GM12878 (cell line): ENCODE results near the gene HSPA1B. TPM values are rescaled to one million over a fixed set of nuclear protein-coding genes. Genes with fewer than 3 reads are reported as not detected.

Source experiments
- CBX5 ChIP-seq: sonication (generic); IDR thresholded peaks from 2 replicates; pipeline ENCODE4 v1.6.1; 2016; ENCODE audit warnings: low read depth, moderate library complexity, mild to moderate bottlenecking, inconsistent platforms
- CREM ChIP-seq: IDR thresholded peaks from 2 replicates; pipeline ENCODE4 v1.6.1; 2014; ENCODE audit warnings: antibody characterized with exemption, low read depth
- EP300 ChIP-seq, 2 experiments: fragments of 150-350 bp in 1 of 2; IDR thresholded peaks; 2 replicates each; pipeline ENCODE4 v1.6.1; 2011 to 2012; ENCODE audit warnings: low read depth in 2 of 2, low read length in 2 of 2, borderline replicate concordance in 1 of 2, improper control_type of control experiment in 1 of 2, inconsistent platforms in 1 of 2; ENCODE audit not compliant: control insufficient read depth in 1 of 2
- ESRRA ChIP-seq: IDR thresholded peaks from 2 replicates; pipeline ENCODE4 v1.6.1; 2012; ENCODE audit warnings: mild to moderate bottlenecking, low read length, improper control_type of control experiment
- ETV6 ChIP-seq, 2 experiments: fragments of 450-650 bp in 1 of 2; IDR thresholded peaks in 1 of 2; conservative IDR thresholded peaks in 1 of 2; 2 replicates each; pipeline ENCODE4 v1.6.1; 2014; ENCODE audit warnings: antibody characterized with exemption in 1 of 2, borderline replicate concordance in 1 of 2, low read depth in 1 of 2, mild to moderate bottlenecking in 1 of 2, moderate library complexity in 1 of 2
- FOXK2 ChIP-seq: fragments of 450-650 bp; IDR thresholded peaks from 2 replicates; pipeline ENCODE4 v1.6.1; 2017; ENCODE audit warnings: mild to moderate bottlenecking, moderate library complexity
- FOXM1 ChIP-seq: IDR thresholded peaks from 2 replicates; pipeline ENCODE4 v1.6.1; 2012; ENCODE audit warnings: low read depth, mild to moderate bottlenecking, inconsistent platforms, low read length, moderate library complexity
- GABPA ChIP-seq: IDR thresholded peaks from 2 replicates; pipeline ENCODE4 v1.6.1; 2014; ENCODE audit warnings: antibody characterized with exemption, low read depth, mild to moderate bottlenecking, inconsistent platforms
- HCFC1 ChIP-seq: fragments of 150-350 bp; IDR thresholded peaks from 2 replicates; pipeline ENCODE4 v1.6.1; 2014; ENCODE audit warnings: low read length
- KDM1A ChIP-seq: fragments of 200-600 bp; sonication (generic); IDR thresholded peaks from 2 replicates; pipeline ENCODE4 v1.6.1; 2016; ENCODE audit warnings: borderline replicate concordance
- MYC ChIP-seq: IDR thresholded peaks from 2 replicates; pipeline ENCODE4 v1.6.1; 2011; ENCODE audit warnings: mild to moderate bottlenecking, low read length, moderate library complexity, inconsistent platforms; ENCODE audit not compliant: insufficient read depth, insufficient replicate concordance, insufficient read length, severe bottlenecking
- NFIC ChIP-seq: IDR thresholded peaks from 2 replicates; pipeline ENCODE4 v1.6.1; 2012; ENCODE audit warnings: low read depth, mild to moderate bottlenecking, inconsistent platforms, low read length, moderate library complexity
- POLR2AphosphoS2 ChIP-seq: IDR thresholded peaks from 2 replicates; pipeline ENCODE4 v1.6.1; 2011; ENCODE audit warnings: low read depth, mild to moderate bottlenecking, low read length, improper control_type of control experiment, moderate library complexity
- POLR2AphosphoS5 ChIP-seq: IDR thresholded peaks from 2 replicates; pipeline ENCODE4 v1.6.1; 2011; ENCODE audit warnings: mild to moderate bottlenecking, low read length, inconsistent platforms
- POU2F2 ChIP-seq: IDR thresholded peaks from 3 replicates; pipeline ENCODE4 v1.6.1; 2011; ENCODE audit warnings: low read depth, mild to moderate bottlenecking, low read length, borderline replicate concordance
- RB1 ChIP-seq: fragments of 450-650 bp; formaldehyde crosslinking; IDR thresholded peaks from 2 replicates; pipeline ENCODE4 v1.6.1; 2017; ENCODE audit warnings: mild to moderate bottlenecking, borderline replicate concordance
- RBBP5 ChIP-seq: fragments of 200-600 bp; sonication (generic); conservative IDR thresholded peaks from 2 replicates; pipeline ENCODE4 v1.6.1; 2016
- TCF12 ChIP-seq: IDR thresholded peaks from 2 replicates; pipeline ENCODE4 v1.6.1; 2011; ENCODE audit warnings: low read depth, mild to moderate bottlenecking, low read length
- TCF7 ChIP-seq: IDR thresholded peaks from 2 replicates; pipeline ENCODE4 v1.6.1; 2014; ENCODE audit warnings: antibody characterized with exemption, borderline replicate concordance
- polyA plus RNA-seq, 11 experiments: library from polyadenylated mRNA; depleted of rRNA in 4 of 11; unstranded in 6 of 11; stranded (reverse) in 5 of 11; fragments of >200 nt; fragmentation: Nextera tagmentation in 4 of 11; fragmentation: Illumina TruSeq in 1 of 11; extraction: Ambion mirVana in 4 of 11; extraction: Trizol in 1 of 11; gene quantifications; 1 replicate in 1 of 11; 2 replicates in 10 of 11; pipeline versions ENCODE4 v1.2.1 to v1.2.3, GENCODE V29; 2011 to 2016; ENCODE audit warnings: inconsistent platforms in 2 of 11, missing spikeins in 2 of 11, low read depth in 1 of 11
- total RNA-seq, 4 experiments: library from RNA; depleted of rRNA in 3 of 4; stranded (reverse); fragments of >200 nt in 3 of 4; fragmentation: Illumina TruSeq in 1 of 4; extraction: Trizol in 1 of 4; gene quantifications; 2 replicates each; pipeline versions ENCODE4 v1.2.1 to v1.2.3, GENCODE V29; 2013 to 2021
- TF ChIP-seq, protein P1 (sequence below): fragments of 450-650 bp; conservative IDR thresholded peaks from 2 replicates; pipeline ENCODE4 v1.6.1; 2017; ENCODE audit warnings: mild to moderate bottlenecking, moderate library complexity
- TF ChIP-seq, protein P2 (sequence below), 3 experiments: IDR thresholded peaks in 2 of 3; conservative IDR thresholded peaks in 1 of 3; 2 replicates each; pipeline ENCODE4 v1.5.1; 2011; ENCODE audit warnings: low read depth in 3 of 3, low read length in 3 of 3, mild to moderate bottlenecking in 3 of 3, control low read depth in 2 of 3, moderate library complexity in 2 of 3, inconsistent platforms in 1 of 3, mixed read lengths in 1 of 3; ENCODE audit not compliant: control insufficient read depth in 2 of 3, insufficient read depth in 1 of 3; ENCODE audit errors: extremely low read depth in 1 of 3
- TF ChIP-seq, protein P3 (sequence below): IDR thresholded peaks from 2 replicates; pipeline ENCODE4 v1.6.1; 2012; ENCODE audit warnings: low read depth, low read length, improper control_type of control experiment
- TF ChIP-seq, protein P4 (sequence below): fragments of 450-650 bp; IDR thresholded peaks from 2 replicates; pipeline ENCODE4 v1.6.1; 2016; ENCODE audit warnings: mild to moderate bottlenecking

Gene HSPA1B
- total and polyA plus RNA-seq, 10 of the 15 experiments (the other 5 are each of a cell fraction or from before 2014, with no cell fraction given), result 0.11 to 40.5 (median 12.8) TPM

DNA sequence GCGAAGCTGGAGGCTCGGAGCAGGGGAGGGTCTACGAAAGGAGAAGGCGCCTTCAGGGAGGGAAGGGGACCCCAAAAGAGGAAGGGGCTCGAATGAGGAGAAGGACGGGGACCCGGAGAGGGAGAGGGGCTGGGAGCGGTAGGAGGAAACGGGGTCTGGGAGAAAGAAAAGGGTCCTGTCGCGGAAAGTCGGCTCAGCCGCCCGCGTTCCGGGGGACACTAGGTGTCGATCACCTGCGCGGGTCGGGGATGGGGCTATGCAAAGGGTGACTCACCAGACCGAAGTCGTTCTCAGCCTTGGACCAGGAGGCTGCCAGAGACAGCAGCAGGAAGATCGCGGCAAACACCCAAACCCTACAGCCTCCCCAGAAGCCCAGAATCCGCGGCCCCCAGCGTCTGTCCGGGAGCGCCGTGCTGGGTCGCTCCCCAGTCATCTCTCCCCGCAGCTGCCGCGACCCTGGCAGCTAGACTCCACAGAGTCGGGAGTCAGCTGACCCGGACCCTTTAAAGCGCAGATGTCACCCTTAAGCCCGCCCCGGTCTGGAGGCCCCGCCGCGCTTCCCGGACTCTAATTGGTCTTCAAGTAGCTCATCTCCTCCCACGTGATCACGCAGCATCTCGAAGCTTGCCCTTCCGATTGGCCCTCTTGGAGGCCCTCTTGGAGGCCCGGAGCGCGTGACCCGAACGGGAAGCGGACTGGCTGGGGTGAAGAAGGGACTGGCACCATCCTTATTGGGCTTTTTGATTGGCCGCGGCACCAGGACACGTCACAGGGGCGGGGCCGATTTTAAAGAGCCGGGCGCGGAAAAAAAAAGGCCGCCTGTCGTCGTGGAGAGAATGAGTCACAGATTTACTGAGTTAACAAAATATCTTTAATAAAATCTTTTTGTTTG lies 35.1 kb downstream of the HSPA1B start, which contains the start of gene NEU1 (continued):
- TF ChIP-seq, protein P1, sequence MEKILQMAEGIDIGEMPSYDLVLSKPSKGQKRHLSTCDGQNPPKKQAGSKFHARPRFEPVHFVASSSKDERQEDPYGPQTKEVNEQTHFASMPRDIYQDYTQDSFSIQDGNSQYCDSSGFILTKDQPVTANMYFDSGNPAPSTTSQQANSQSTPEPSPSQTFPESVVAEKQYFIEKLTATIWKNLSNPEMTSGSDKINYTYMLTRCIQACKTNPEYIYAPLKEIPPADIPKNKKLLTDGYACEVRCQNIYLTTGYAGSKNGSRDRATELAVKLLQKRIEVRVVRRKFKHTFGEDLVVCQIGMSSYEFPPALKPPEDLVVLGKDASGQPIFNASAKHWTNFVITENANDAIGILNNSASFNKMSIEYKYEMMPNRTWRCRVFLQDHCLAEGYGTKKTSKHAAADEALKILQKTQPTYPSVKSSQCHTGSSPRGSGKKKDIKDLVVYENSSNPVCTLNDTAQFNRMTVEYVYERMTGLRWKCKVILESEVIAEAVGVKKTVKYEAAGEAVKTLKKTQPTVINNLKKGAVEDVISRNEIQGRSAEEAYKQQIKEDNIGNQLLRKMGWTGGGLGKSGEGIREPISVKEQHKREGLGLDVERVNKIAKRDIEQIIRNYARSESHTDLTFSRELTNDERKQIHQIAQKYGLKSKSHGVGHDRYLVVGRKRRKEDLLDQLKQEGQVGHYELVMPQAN, result peak; percentile 94
- TF ChIP-seq RBBP5, result no peak
- TF ChIP-seq, protein P2, sequence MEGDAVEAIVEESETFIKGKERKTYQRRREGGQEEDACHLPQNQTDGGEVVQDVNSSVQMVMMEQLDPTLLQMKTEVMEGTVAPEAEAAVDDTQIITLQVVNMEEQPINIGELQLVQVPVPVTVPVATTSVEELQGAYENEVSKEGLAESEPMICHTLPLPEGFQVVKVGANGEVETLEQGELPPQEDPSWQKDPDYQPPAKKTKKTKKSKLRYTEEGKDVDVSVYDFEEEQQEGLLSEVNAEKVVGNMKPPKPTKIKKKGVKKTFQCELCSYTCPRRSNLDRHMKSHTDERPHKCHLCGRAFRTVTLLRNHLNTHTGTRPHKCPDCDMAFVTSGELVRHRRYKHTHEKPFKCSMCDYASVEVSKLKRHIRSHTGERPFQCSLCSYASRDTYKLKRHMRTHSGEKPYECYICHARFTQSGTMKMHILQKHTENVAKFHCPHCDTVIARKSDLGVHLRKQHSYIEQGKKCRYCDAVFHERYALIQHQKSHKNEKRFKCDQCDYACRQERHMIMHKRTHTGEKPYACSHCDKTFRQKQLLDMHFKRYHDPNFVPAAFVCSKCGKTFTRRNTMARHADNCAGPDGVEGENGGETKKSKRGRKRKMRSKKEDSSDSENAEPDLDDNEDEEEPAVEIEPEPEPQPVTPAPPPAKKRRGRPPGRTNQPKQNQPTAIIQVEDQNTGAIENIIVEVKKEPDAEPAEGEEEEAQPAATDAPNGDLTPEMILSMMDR (IDR thresholded peaks at IDR 0.05 in 2 of 3, conservative IDR thresholded peaks at IDR 0.05 in 1 of 3; ENCODE audit: control insufficient read depth in 2 of 3, extremely low read depth in 1 of 3, insufficient read depth in 1 of 3, low read depth in 3 of 3, low read length in 3 of 3), result no peak
- no peak for TF ChIP-seq NFIC
- TF ChIP-seq, protein P3, sequence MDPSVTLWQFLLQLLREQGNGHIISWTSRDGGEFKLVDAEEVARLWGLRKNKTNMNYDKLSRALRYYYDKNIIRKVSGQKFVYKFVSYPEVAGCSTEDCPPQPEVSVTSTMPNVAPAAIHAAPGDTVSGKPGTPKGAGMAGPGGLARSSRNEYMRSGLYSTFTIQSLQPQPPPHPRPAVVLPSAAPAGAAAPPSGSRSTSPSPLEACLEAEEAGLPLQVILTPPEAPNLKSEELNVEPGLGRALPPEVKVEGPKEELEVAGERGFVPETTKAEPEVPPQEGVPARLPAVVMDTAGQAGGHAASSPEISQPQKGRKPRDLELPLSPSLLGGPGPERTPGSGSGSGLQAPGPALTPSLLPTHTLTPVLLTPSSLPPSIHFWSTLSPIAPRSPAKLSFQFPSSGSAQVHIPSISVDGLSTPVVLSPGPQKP, result no peak
- no peak for TF ChIP-seq MYC
- no peak for TF ChIP-seq FOXK2
- TF ChIP-seq FOXM1, result no peak
- TF ChIP-seq, protein P4, sequence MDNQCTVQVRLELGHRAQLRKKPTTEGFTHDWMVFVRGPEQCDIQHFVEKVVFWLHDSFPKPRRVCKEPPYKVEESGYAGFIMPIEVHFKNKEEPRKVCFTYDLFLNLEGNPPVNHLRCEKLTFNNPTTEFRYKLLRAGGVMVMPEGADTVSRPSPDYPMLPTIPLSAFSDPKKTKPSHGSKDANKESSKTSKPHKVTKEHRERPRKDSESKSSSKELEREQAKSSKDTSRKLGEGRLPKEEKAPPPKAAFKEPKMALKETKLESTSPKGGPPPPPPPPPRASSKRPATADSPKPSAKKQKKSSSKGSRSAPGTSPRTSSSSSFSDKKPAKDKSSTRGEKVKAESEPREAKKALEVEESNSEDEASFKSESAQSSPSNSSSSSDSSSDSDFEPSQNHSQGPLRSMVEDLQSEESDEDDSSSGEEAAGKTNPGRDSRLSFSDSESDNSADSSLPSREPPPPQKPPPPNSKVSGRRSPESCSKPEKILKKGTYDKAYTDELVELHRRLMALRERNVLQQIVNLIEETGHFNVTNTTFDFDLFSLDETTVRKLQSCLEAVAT, result peak; percentile 15; the same call in 1 of the 2 replicates
- TF ChIP-seq POU2F2, result peak; percentile 83; the same call in 2 of the 3 replicates
- no peak; the same call in 1 of the 2 replicates for TF ChIP-seq RB1
- TF ChIP-seq HCFC1, result peak; percentile 40
- TF ChIP-seq ESRRA, result no peak
- TF ChIP-seq TCF7, result no peak
- no peak for TF ChIP-seq KDM1A
- no peak for TF ChIP-seq ETV6 (conservative IDR thresholded peaks at IDR 0.05 in 1 of 2, IDR thresholded peaks at IDR 0.05 in 1 of 2; ENCODE audit: borderline replicate concordance in 1 of 2, low read depth in 1 of 2)
- peak; percentile 86 for TF ChIP-seq CREM
- peak; percentile 69 for TF ChIP-seq TCF12
- TF ChIP-seq EP300 (IDR thresholded peaks at IDR 0.05; ENCODE audit: borderline replicate concordance in 1 of 2, control insufficient read depth in 1 of 2, low read depth in 2 of 2, low read length in 2 of 2), result peak in 1 of 2 experiments; percentile 13; a peak in 1 of 4 replicates
- peak; percentile 96 for TF ChIP-seq POLR2AphosphoS2
- TF ChIP-seq POLR2AphosphoS5, result peak; percentile 99
- TF ChIP-seq CBX5, result no peak
- no peak for TF ChIP-seq GABPA
